COR-L47 (cell line): ENCODE results near the gene SMIM38.

ENCODE experiments used
- DNase-seq: peaks from one replicate; lab custom pipeline; 2025; lab: John Stamatoyannopoulos, UW

The SMIM38 gene

DNA sequence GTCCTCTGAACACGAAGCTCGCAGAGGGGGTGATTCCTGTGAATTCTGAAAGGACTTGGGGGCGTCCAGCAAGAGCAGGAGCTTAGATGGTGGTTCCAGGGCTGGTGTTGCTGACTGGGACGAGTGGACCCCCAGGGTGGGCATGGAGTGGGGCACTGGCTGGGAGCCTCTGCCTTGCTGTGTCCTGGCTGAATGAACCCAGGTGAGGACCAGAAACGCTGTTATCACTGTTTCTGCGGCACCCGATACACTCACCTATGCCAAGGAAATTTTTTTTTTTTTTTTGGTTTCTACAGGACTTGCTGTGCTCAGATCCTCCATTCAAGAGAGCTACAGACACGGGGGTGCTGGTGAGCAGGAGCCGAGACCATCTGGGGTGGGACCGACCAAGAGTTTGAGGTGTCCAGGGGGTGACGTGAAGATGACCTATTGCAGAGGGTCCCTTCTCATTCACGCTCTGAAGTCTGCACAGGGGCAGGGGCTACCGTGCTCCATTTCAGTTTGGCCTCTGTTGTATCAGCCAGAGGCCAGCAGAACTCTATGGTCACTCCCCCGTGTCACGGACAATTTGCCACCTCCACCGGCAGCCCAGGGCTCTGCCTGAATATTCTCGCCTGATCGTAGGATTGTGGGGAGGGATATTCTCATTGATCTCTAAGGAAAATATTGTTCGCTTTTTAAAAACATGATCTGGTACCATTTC lies 3.6 kb downstream of the SMIM38 start:
- no peak for DNase-seq

DNA sequence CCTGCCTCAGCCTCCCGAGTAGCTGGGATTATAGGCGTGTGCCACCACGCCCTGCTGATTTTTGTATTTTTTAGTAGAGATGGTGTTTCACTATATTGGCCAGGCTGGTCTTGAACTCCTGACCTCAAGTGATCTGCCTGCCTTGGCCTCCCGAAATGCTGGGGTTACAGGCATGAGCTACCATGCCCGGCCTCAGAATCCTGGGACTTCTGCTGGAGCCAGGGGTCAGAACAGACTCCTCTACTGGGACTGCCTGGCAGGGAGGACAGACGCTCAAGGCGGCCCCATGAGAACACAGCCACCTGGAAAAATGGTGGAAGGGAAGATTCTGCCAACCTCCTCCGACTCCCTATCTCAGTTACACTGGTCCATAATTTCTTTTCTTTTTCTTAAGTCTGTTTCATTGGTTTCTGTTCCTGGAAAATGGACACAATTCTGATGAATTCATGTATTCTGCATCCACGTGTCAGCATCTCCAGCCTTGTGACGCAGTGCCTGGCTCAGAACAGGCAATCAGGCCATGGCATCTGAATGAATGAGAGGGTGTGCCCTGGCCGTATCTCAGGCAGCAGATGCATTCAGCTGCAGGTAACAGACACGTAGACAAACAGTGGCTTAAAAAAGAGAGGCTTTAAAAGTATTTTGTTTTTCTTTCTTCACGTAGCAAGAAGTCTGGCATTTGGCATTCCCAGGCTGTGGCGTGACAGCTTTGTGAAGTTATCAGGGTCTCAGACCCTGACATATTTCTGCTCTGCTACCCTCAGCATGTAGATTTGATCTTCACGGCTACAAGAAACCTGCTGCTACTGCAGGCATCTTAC lies 4.8 kb downstream of the SMIM38 start:
- DNase-seq = no peak

DNA sequence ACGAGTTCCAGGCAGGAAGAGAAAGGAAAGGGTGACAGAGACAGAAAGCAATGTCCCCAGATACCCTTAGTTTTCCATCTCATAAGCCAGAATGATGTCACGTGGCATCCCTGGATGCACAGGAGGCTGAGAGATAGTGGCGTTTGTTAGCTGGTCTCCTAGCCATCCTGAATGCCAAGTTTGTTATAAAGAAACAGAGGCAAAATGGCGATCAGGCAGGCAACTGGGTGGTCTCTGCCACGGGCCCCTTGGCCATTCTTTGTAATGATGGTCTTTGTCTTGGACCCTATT lies 5.3 kb downstream of the SMIM38 start:
- no peak for DNase-seq

DNA sequence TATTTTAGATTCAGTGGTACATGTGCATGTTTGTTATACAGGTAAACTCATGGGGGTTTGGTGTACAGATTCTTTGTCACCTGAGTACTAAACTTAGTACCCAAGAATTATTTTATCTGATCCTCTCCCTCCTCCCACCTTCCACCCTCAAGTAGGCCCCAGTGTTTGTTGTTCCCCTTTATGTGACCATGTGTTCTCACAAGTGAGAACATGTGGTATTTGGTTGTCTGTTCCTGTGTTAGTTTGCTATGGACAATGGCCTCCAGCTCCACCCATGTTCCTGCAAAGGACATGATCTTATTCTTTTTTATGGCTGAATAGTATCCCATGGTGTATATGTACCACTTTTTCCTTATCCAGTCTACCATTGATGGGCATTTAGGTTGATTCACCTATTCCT lies 6.8 kb downstream of the SMIM38 start:
- DNase-seq = no peak

DNA sequence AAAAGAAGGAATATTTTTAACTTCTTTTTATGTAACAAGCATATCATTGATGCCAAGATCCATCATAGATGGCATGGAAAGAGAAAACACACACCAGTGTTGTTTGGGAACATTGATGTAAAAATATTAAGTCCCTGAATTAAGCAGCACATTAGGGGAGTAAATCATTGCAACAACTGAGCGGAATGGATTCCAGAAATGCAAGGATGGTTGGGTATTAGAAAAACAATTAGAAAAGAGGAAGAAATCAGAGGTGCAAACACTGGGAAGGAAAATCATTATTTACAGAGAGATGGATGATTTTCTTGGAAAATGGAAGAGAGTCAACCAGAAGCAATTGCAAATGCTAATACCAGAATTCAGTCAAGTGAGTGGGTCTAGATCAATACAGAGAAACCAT lies 8.1 kb downstream of the SMIM38 start:
- DNase-seq = no peak

DNA sequence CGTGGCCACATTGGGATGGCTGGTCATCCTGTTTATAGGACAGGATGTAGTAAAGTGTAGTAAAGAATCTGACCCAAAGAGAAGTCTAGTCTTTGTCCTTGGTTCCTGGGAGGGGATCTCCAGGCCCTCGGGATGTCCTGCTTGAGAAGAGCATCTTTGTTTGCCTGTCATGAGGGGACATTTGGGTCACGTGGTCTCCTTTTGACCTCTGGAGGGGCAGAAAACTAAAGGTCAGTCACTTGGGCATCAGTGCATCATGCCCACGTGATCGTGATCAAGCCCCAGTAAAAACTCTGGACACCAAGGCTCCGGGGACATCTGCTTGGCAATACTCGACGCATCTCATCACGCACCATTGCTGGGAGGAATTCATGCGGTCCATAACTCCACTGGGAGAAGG lies 9.1 kb downstream of the SMIM38 start:
- no peak for DNase-seq

DNA sequence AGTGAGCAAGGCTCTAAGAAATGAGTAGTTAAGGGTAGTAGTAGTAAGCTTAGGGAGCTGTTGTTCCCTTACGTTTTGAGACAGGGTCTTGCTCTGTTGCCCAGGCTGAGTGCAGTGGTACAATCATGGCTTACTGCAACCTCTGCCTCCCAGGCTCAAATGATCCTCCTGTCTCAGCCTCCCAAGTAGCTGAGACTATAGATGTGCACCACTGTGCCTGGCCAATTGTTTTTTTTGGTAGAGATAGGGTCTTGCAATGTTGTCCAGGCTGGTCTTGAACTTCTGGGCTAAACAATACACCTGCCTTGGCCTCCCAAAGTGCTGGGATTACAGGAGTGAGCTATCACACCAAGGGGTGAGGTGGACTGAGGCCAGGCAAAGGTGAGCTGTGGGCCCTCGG lies 10.0 kb downstream of the SMIM38 start:
- DNase-seq = no peak

DNA sequence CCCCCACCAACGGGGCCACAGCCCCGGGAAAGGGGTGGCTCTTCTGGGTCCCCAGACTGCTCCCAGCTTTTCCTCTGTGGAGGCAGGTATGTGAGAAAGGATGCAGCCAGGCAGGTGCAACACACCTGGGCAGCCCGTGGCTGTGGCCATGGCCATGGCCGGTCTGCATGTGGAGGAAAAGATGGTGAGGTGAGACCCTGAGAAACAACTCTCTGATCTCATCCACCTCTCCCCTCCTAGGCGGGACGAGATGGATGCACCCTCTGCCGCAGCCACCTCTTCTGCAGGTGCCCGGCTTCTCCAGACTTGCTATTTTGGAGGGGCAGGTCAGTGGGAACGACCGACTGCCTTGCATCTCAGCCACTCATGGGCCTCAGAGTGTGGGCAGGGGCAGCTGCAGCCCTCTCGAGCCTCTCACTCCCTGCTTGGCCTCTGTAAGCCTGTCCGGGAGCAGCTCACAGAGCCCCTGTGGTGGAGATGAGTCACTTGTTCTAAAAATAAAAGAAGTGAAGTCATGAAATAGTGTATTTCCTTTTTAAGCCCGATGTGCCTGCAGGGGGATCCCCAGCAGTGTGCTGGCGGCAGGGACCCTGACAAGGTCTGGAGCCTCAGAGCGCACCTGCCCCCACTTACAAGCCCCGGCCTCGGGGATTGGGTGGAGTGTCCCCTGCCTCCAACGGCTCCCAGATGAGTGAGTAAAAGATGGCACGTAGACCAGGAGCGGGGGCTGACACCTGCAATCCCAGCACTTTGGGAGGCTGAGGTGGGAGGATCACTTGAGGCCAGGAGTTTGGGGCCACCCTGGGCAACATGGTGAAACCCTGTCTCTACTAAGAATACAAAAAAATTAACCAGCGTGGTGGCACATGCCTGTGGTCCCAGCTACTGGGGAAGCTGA lies 10.7 kb downstream of the SMIM38 start:
- DNase-seq = no peak

DNA sequence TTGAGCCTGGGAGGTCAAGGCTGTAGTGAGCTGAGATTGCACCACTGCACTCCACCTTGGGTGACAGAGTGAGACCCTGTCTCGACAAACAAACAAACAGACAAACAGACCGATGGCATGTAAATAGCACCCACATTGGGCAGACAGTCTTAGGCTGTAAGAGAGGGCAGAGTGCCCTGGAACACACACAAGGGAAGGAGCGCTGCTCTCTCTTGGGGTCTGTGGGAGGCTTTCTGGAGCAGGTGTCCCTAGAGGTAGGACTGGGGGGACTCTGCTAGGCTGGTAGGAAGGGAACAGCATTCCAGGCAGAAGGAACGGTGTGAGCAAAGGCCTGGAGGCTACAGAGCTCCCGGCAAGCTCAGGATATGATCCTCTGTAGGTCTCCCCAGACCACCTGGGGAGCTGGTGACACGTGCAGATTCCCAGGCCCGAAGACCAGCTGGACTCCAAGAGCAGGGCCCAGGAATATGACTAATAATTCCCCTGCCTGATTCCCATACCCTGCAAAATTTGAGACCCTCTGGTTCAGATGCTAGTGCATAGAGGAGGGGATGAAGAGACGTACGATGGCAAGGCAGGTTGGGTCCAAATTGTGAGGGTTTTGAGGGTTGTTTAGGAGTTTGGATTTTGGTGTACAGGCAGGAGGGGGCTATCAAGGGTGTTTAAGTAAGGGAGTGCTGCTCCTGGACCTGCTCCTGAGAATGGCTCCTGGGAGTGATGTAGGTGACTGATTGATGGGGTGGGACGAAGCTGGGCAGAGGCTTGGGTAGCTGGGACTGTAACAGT lies 11.6 kb downstream of the SMIM38 start:
- no peak for DNase-seq

DNA sequence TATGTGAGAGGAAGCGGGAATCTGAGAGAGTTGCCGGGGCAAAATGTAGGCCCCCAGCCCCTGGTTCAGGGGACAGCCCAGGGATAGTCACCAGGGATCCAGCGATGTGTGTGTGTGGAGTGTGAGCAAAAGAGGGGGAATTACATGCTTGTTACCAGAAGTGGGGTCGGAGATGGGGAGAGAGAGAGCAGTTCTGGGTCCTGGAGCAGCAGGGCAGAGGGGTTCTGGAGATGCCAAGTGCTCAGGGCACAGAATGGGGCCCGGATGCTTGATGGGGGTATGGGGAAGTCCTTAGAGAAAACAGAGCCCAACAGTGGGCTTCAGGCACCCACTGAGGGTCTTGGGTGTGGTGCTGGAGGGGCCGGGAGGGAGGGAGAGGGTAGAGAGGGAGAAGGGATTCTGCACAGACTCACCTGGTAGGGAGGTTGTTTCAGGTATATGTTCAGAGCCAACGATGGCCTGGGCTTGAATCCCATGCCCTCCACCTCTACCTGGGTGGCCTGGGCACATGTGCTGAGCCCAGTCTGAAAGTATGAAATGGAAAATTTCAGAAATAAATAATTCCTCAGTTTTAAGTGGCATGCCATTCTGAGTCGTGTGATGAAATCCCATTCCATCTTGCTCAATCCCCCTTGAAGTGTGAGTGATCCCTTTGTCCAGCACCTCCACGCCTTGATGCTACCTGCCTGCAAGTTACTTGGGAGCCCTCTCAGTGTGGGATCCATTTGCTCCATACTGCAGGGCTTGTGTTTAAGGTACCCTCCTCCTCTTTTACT lies 12.4 kb downstream of the SMIM38 start:
- no peak for DNase-seq

DNA sequence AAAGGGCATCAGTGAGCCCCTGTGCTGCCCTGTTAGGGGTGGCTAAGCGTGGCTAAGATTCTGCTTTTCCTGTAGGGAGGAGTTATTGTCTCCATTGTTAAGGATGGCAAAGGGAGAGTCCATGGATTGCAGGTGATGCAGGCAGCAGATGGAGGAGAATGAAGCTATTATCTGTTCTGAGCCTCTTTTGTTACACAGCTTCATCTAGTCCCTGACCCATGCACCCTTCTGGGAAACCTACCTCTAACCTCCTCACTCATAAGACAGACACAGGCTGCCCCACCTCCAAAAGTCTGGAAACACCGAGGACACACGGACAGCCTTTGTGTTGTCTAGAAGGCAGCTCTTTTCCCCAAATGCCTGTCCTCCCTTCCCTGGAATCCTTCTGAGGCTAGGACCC lies 13.7 kb downstream of the SMIM38 start:
- DNase-seq = no peak

DNA sequence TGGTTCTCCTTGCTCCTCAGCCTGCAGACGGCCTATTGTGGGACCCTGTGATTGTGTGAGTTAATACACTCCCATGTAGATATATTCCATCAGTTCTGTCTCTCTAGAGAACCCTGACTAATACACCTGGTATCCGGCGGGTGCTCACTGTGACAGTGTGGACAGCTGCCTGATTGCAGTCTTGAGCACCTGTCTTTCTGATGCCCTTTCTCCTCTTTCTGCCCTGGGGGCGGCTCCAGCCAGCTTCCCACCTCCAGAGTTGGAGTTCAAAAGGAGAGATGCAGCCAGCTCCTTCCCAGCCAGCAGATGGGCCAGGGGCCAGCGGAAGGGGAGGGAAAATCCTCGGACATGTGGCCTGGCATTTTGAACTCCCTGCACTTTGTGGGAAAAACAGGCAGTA lies 15.0 kb downstream of the SMIM38 start:
- DNase-seq = no peak

DNA sequence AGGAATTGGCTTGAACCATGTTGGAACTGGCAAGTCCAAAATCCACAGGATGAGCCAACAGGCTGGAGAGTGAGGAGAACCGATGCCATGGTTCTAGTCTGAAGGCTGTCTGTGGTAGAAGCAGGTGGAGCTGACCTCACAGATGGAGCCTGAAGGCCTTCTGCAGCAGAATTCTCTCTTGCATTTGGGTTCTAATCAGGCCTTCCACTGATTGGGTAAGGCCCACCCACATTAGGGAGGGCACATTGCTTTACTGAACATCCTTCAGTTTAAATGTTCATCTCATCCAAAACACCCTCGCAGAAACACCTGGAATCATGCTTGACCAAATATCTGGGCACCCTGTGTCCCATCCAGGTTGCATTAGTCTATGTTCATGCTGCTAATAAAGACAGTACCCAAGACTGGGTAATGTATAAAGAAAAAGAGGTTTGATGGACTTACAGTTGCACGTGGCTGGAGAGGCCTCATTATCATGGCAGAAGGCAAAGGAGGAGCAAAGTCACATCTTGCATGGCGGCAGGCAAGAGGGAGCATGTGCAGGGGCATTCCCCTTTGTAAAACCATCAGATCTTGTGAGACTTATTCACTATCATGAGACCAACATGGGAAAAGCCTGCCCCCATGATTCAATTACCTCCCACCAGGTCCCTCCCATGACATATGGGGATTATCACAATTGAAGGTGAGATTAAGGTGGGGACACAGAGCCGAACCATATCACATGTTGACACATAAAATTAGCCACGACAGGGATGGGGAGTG lies 15.9 kb downstream of the SMIM38 start:
- DNase-seq = no peak

DNA sequence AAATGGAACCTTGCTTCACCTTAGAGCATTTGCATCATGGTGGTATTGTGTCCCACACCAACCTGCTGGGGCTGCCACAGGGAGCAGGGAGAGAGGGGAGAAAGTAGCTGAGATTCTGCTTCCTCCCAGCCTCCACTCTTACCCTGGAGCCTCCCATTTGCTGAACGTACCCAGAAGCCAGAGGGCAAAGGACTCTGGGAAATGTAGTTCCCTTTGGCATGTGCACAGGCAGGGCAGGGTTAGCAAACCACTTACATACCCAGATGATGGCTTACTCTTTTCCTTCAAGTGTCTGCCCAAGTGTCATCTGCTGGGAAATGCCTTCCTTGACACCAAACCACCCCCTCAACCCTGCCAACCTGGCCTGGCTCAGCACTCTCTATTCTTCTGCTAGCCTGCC lies 16.9 kb downstream of the SMIM38 start:
- no peak for DNase-seq

DNA sequence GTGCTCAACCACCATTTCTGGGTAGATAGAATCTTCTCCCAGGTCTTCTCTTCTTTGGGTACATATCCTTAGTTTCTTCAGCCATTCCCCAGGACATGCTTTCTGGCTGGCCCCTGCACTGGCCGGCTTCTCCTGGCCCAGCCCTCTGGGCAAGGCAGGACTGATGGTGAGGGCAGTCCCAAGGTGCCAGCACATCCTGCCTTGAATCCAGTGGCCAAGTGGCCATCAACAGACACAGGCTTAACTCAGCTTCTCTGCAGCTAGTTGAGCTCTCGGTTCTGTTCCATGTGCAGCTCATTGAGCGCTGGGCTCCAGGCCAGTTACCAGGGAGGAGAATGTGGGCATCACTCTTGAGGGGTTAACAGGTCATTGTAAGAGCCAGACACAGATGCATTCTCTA lies 17.6 kb downstream of the SMIM38 start:
- DNase-seq = no peak

DNA sequence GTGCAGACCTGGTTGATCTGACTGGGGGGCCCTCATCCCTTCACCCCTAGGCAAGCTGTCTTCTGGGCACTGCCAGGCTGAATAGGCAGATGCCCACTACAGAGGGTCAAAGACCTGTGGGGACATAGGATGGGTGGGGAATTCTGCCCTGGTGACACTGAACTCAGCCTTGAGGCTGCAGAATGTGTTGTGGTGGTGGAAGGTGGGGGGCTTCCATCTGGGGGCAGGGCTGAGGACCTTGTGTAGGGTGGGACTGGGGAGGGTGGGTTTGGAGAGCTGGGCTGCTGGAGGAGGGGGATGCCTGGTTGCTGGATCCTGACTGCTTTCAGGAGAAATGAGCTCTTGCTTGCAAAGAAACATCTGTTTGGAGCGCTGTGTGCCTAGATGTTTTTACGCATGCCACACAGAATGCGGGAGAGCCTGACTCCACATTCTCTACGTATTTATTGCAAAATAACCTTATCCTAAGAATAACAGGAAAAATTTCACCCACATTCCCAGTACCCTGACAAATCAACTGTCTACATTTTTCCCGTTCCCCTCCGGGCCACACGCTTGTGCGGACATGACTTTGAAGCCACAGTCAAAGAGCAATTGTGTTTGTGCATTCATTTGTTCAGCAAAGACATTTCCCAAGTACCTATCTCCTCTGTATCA lies 18.3 kb downstream of the SMIM38 start:
- no peak for DNase-seq

DNA sequence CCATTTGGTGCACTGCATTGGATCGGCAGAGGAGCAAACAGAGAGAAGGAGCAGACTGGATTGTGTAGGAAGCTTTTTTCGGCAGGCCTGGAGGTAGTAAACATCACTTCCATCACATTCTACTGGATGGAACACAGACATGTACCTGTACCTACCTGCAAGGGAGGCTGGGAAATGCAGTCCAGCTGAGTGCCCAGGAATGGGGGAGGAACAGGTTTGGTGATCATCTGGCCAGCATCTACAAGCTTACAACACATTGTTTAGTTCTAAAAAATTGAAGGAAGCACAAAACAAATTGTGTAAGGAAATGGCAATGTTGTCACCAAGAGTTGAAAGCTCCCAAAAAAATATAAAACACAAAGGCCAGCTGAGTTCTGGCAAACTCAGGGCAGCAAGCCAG lies 19.1 kb downstream of the SMIM38 start:
- no peak for DNase-seq

DNA sequence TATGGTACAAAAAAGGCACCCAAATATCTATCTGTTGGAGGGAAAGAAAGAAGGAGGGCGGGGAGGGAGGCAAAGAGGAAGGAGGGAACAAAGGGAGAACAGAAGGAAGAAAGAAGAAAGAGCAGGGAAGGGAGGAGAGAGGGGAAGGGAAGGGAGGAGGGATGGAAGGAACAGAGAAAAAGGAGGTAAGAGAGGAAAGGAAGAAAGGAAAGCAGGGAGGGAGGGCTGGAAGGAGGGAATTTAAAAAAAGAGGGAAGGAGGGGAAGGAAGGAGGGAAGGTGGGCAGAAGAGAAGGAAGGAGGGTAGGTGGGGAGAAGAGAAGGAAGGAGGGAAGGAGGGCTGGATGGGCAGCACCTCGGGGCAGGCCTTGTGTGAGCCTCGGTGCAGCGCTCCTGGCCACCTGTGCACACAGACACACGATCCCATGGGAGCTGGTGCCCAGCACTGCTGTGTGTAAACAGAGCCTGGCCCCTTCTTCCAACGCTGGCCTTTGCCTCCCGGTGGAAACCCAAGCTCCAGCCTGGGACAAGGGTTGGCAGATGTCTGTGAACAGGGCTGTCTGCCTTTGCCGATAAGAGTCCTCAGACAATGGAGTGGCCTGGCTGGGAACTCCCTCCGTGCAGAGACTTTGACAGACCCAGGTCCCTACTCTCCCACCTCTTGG lies 23.2 kb downstream of the SMIM38 start:
- DNase-seq = no peak

DNA sequence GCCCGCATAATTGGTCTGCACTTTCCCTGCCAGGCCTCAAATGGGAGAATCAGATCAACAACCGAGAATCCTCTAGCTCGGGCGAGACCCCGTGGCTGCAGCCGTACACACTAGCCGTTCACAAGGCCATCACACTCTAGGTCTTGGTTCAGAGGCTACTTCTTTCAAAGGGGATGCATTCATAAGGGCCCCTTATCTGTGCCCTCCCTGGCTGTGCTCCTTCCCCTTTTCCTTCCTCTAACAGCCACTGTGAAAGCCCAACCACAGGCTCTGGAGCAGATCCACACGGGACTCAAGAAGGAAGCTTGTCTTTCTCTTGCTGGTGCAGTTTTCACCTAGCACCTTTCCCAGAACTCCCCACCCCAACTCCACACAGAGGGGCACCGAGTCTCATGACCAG lies 24.5 kb downstream of the SMIM38 start:
- no peak for DNase-seq

DNA sequence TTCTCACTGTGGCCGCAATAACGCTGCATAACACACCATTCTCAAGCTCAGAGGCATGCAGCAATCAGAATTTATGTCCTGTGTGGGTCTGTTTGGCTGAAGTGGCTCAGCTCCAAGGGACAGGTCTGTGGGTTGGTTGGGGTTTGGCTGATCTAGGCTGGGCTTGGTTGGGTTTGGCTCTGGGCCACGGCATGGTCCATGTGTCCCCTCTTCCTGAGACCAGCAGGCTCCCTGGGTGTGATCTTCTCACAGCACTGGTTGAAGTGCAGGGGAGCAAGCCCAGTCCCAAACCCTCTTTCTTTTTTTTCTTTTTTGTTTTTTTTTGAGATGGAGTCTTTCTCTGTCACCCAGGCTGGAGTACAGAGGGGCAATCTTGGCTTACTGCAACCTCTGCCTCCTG lies 25.0 kb downstream of the SMIM38 start:
- no peak for DNase-seq
